ENCODE results near the gene PTPRG. TPM values are rescaled to one million over a fixed set of nuclear protein-coding genes. Genes with fewer than 3 reads are reported as not detected.

PTPRG gene
- total RNA-seq, 2 experiments from 2014 or later, result 0.24 to 0.37 TPM

DNA sequence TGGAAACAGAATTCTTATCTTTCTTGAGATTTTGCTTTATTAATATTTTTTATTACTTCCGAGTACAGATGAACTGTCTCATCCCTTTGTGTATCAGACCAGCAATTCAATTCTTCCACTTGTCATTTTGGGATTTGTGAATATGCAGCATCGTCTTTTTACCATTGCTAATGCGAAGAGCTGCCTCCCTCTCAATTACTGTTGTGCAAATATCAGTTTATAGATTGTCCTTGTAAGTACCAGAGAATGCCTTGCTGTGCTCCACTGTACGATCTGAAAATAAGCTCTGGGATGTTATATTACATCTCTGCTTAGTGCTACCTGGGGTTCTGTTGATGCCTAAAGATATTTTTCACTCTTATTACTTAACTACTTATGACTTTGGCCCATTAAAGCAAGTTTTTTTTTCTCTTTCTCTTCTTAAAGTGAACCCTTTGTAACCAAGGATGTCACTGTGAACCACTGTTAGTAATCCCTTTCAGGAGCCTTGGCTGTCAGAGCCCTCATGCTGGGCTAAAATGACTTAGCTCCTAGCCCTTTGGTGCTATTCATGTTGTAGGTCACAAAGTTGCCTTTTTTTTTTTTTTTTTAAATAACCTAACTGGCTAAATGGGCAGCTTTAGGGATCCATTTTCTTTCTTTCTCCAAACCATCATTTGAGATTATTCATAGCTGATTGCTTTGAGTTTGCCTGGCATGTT is 429.1 kb downstream of the PTPRG start:
- Mint-ChIP-seq H3K27me3 (ENCODE audit: low read depth) (peaks cover 4% of the 10 kb centered on the region), H3K4me3 (no peak overlapping the region), H3K4me1 (ENCODE audit: low read depth) (no peaks in the 10 kb centered on the region), H3K27ac (no peak overlapping the region), H3K36me3 (ENCODE audit: low read depth) (no peaks in the 10 kb centered on the region), H3K9me3 (no peaks in the 10 kb centered on the region)
- no peak for DNase-seq
- CTCF ChIA-PET, result no interaction called here
- intact Hi-C loops (cut with micrococcal nuclease), result no loop called here

DNA sequence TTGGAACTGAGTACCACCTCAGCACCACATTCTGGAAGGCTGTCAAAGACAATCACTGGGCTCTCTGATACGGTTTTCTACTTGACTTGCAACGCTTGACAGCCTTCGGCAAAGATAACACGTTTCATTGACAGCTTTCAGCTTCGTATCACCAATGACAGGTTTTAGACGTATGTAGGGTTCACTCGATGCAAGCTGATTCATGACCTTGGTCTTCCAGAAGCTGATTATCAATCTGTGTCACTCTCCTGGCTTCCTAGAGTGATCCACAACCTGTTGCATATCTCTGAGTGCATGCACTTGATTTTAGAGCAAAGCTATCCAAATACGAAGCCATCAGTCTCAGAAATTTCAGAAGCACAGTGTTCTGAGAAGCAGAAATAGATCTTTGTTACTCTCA is 430.3 kb downstream of the PTPRG start:
- H3K27ac Mint-ChIP-seq, result no peak overlapping the region
- CTCF ChIA-PET, result no interaction called here
- H3K4me1 Mint-ChIP-seq (ENCODE audit: low read depth), result no peaks in the 10 kb centered on the region
- H3K4me3 Mint-ChIP-seq, result no peak overlapping the region
- intact Hi-C loops (cut with micrococcal nuclease), result no loop called here
- no peaks in the 10 kb centered on the region for H3K9me3 Mint-ChIP-seq
- no peak for DNase-seq
- H3K36me3 Mint-ChIP-seq (ENCODE audit: low read depth), result no peaks in the 10 kb centered on the region
- peaks cover 4% of the 10 kb centered on the region for H3K27me3 Mint-ChIP-seq (ENCODE audit: low read depth)

DNA sequence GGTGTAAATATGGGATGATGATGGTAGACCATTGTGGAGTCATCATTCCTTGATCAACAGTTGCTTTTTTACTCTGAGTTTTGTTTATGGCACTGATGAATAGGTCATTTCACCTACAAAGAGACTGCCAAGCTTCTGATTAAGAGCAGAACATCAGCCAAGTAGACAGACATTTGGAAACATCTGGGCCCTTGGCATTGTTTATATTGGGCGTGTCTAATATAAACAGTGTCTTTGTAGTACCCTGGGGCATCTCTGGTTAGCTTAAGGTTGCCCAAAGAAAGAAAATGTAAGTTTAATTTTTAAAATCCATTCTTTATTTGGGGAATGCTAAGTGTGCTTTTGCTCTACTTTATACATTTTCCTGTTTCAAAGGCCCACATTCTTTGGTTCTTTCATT is 435.0 kb downstream of the PTPRG start:
- H3K4me3 Mint-ChIP-seq, result no peak overlapping the region
- intact Hi-C loops (cut with micrococcal nuclease), result no loop called here
- CTCF ChIA-PET, result no interaction called here
- H3K36me3 Mint-ChIP-seq (ENCODE audit: low read depth), result no peaks in the 10 kb centered on the region
- no peak for DNase-seq
- peaks cover 7% of the 10 kb centered on the region for H3K27me3 Mint-ChIP-seq (ENCODE audit: low read depth)
- no peak overlapping the region for H3K27ac Mint-ChIP-seq
- no peaks in the 10 kb centered on the region for H3K4me1 Mint-ChIP-seq (ENCODE audit: low read depth)
- no peaks in the 10 kb centered on the region for H3K9me3 Mint-ChIP-seq

GRCh38 chr3:61997101-61997500 is 435.7 kb downstream of the PTPRG start:
- no peak for DNase-seq
- H3K4me3 Mint-ChIP-seq, result no peak overlapping the region
- CTCF ChIA-PET, result no interaction called here
- peaks cover 7% of the 10 kb centered on the region for H3K27me3 Mint-ChIP-seq (ENCODE audit: low read depth)
- H3K4me1 Mint-ChIP-seq (ENCODE audit: low read depth), result no peaks in the 10 kb centered on the region
- H3K36me3 Mint-ChIP-seq (ENCODE audit: low read depth), result no peaks in the 10 kb centered on the region
- intact Hi-C loops (cut with micrococcal nuclease), result no loop called here
- no peak overlapping the region for H3K27ac Mint-ChIP-seq
- H3K9me3 Mint-ChIP-seq, result no peaks in the 10 kb centered on the region

- no peaks in the 10 kb centered on the region for H3K36me3 Mint-ChIP-seq (ENCODE audit: low read depth)
- CTCF ChIA-PET, result no interaction called here
- H3K4me1 Mint-ChIP-seq (ENCODE audit: low read depth), result no peaks in the 10 kb centered on the region
- no peak overlapping the region for H3K4me3 Mint-ChIP-seq
- intact Hi-C loops (cut with micrococcal nuclease), result no loop called here
- no peaks in the 10 kb centered on the region for H3K27me3 Mint-ChIP-seq (ENCODE audit: low read depth)
- H3K27ac Mint-ChIP-seq, result no peak overlapping the region
- no peaks in the 10 kb centered on the region for H3K9me3 Mint-ChIP-seq
- DNase-seq, result no peak
These were observed 442.5 kb downstream of the PTPRG start for GRCh38 chr3:62003835-62004234.

GRCh38 chr3:62007036-62007435 is 445.7 kb downstream of the PTPRG start:
- Mint-ChIP-seq H3K27ac (no peak overlapping the region), H3K4me1 (ENCODE audit: low read depth) (no peaks in the 10 kb centered on the region), H3K27me3 (ENCODE audit: low read depth) (no peaks in the 10 kb centered on the region), H3K9me3 (no peaks in the 10 kb centered on the region), H3K36me3 (ENCODE audit: low read depth) (no peaks in the 10 kb centered on the region), H3K4me3 (no peak overlapping the region)
- CTCF ChIA-PET, result no interaction called here
- DNase-seq, result no peak
- intact Hi-C loops (cut with micrococcal nuclease), result no loop called here

DNA sequence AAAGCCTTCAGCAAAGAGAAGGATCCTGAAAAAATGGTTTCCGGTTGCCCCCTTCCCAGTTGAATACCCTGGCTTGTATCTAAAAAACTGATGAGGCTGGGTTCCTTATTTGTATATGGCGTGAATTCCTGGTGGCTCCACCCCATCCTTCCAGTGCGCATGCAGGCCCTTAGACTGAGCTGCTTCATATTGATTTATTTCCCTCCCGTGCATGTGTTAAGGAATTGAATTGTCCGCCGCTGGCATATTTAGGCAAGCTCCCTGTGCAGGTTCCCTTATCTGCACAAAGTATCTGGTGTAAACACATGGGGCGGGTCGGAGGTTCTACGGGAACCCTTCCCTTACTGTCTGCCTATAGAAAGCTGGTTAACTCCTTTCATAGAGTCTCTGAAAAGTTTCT is 449.6 kb downstream of the PTPRG start:
- H3K27me3 Mint-ChIP-seq (ENCODE audit: low read depth), result peaks cover 2% of the 10 kb centered on the region
- DNase-seq, result no peak
- intact Hi-C loops (cut with micrococcal nuclease), result no loop called here
- no peaks in the 10 kb centered on the region for H3K4me1 Mint-ChIP-seq (ENCODE audit: low read depth)
- H3K4me3 Mint-ChIP-seq, result no peak overlapping the region
- no peaks in the 10 kb centered on the region for H3K9me3 Mint-ChIP-seq
- no peaks in the 10 kb centered on the region for H3K36me3 Mint-ChIP-seq (ENCODE audit: low read depth)
- CTCF ChIA-PET, result no interaction called here
- no peak overlapping the region for H3K27ac Mint-ChIP-seq

GRCh38 chr3:62011666-62012065 is 450.3 kb downstream of the PTPRG start:
- intact Hi-C loops (cut with micrococcal nuclease), result no loop called here
- Mint-ChIP-seq H3K4me3 (no peak overlapping the region), H3K27me3 (ENCODE audit: low read depth) (peaks cover 2% of the 10 kb centered on the region), H3K4me1 (ENCODE audit: low read depth) (no peaks in the 10 kb centered on the region), H3K36me3 (ENCODE audit: low read depth) (no peaks in the 10 kb centered on the region), H3K27ac (no peak overlapping the region), H3K9me3 (no peaks in the 10 kb centered on the region)
- DNase-seq, result no peak
- CTCF ChIA-PET, result no interaction called here

GRCh38 chr3:62013951-62014350 is 452.6 kb downstream of the PTPRG start:
- Mint-ChIP-seq H3K9me3 (no peaks in the 10 kb centered on the region), H3K27ac (no peak overlapping the region), H3K27me3 (ENCODE audit: low read depth) (peaks cover 2% of the 10 kb centered on the region), H3K36me3 (ENCODE audit: low read depth) (no peaks in the 10 kb centered on the region), H3K4me3 (no peak overlapping the region), H3K4me1 (ENCODE audit: low read depth) (no peaks in the 10 kb centered on the region)
- intact Hi-C loops (cut with micrococcal nuclease), result no loop called here
- DNase-seq, result no peak
- CTCF ChIA-PET, result interaction anchor here (0.6 kb wide), 1 partner anchor 628 kb away, joined by 3 read pairs; no protein-coding TSS in a partner anchor

DNA sequence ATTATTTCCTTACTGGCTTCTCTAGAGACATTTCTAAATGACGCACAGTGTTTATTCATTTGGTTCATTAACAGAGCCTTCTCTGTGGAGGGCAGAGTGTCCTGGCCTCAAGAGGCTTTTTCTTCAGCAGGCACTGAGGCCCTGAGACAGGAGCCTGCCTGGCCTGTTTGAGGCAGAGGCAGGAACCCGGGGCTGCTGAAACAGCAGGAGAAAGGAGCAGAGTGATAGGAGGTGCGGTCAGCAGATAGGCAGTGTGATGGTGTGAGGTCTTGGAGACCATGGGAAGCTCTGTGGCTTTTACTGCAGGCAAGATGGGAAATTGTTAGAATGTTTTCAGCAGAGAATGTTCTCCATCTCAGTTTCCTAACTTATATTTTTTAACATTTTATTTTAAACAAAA is 453.7 kb downstream of the PTPRG start:
- Mint-ChIP-seq H3K9me3 (no peaks in the 10 kb centered on the region), H3K4me3 (no peak overlapping the region), H3K27ac (no peak overlapping the region), H3K36me3 (ENCODE audit: low read depth) (no peaks in the 10 kb centered on the region), H3K4me1 (ENCODE audit: low read depth) (no peaks in the 10 kb centered on the region), H3K27me3 (ENCODE audit: low read depth) (peaks cover 2% of the 10 kb centered on the region)
- CTCF ChIA-PET, result no interaction called here
- intact Hi-C loops (cut with micrococcal nuclease), result no loop called here
- DNase-seq, result no peak

- Mint-ChIP-seq H3K27me3 (ENCODE audit: low read depth) (peaks cover 4% of the 10 kb centered on the region), H3K9me3 (no peaks in the 10 kb centered on the region), H3K36me3 (ENCODE audit: low read depth) (no peaks in the 10 kb centered on the region), H3K4me3 (no peak overlapping the region), H3K4me1 (ENCODE audit: low read depth) (no peaks in the 10 kb centered on the region), H3K27ac (no peak overlapping the region)
- DNase-seq, result no peak
- intact Hi-C loops (cut with micrococcal nuclease), result no loop called here
- CTCF ChIA-PET, result no interaction called here
These were observed 458.5 kb downstream of the PTPRG start for GRCh38 chr3:62019906-62020305.

- no peaks in the 10 kb centered on the region for H3K9me3 Mint-ChIP-seq
- no peak overlapping the region for H3K27ac Mint-ChIP-seq
- peaks cover 2% of the 10 kb centered on the region for H3K27me3 Mint-ChIP-seq (ENCODE audit: low read depth)
- intact Hi-C loops (cut with micrococcal nuclease), result no loop called here
- H3K4me1 Mint-ChIP-seq (ENCODE audit: low read depth), result no peaks in the 10 kb centered on the region
- H3K4me3 Mint-ChIP-seq, result no peak overlapping the region
- DNase-seq, result no peak
- no peaks in the 10 kb centered on the region for H3K36me3 Mint-ChIP-seq (ENCODE audit: low read depth)
- CTCF ChIA-PET, result no interaction called here
These were observed 459.3 kb downstream of the PTPRG start for GRCh38 chr3:62020706-62021105.

- peaks cover 7% of the 10 kb centered on the region for H3K27me3 Mint-ChIP-seq (ENCODE audit: low read depth)
- H3K9me3 Mint-ChIP-seq, result no peaks in the 10 kb centered on the region
- intact Hi-C loops (cut with micrococcal nuclease), result no loop called here
- no peak for DNase-seq
- CTCF ChIA-PET, result no interaction called here
- no peaks in the 10 kb centered on the region for H3K36me3 Mint-ChIP-seq (ENCODE audit: low read depth)
- no peaks in the 10 kb centered on the region for H3K4me1 Mint-ChIP-seq (ENCODE audit: low read depth)
- H3K4me3 Mint-ChIP-seq, result no peak overlapping the region
- no peak overlapping the region for H3K27ac Mint-ChIP-seq
These were observed 460.9 kb downstream of the PTPRG start for GRCh38 chr3:62022312-62022711.
